Cardiac muscle cell (in vitro differentiated cells and primary cell): ENCODE data around the gene ELL. TPM values are rescaled to one million over a fixed set of nuclear protein-coding genes. Genes with fewer than 3 reads are reported as not detected.

Source experiments
- DNase-seq, 2 donors: peaks; one replicate each; pipeline versions ENCODE4 v3.0.0 to v3.0.0-alpha.2; 2010 to 2017; ENCODE audit warnings: low read depth in 1 of 2, low spot score in 1 of 2
- H3K27ac ChIP-seq: fragments of 200-600 bp; sonication (generic); 2 replicates; pipeline ENCODE4 v1.5.1; 2016
- H3K27me3 ChIP-seq: fragments of 200-600 bp; sonication (generic); 2 replicates; pipeline ENCODE4 v1.6.0; 2016; ENCODE audit warnings: control low read depth
- H3K36me3 ChIP-seq: fragments of 200-600 bp; sonication (generic); 2 replicates; pipeline ENCODE4 v1.5.1; 2016; ENCODE audit warnings: control low read depth
- H3K4me1 ChIP-seq: fragments of 200-600 bp; sonication (generic); 2 replicates; pipeline ENCODE4 v1.8.1; 2017; ENCODE audit warnings: low read depth, mild to moderate bottlenecking, mixed run types
- H3K4me3 ChIP-seq: fragments of 200-600 bp; sonication (generic); 2 replicates; pipeline ENCODE4 v1.5.1; 2016; ENCODE audit warnings: mild to moderate bottlenecking
- H3K9me3 ChIP-seq: fragments of 200-600 bp; sonication (generic); 2 replicates; pipeline ENCODE4 v1.5.1; 2017; ENCODE audit warnings: low read depth, mild to moderate bottlenecking, control low read depth
- CTCF ChIP-seq: IDR thresholded peaks from 2 replicates; pipeline ENCODE4 v1.5.1; 2012; ENCODE audit warnings: low read depth, mild to moderate bottlenecking, low read length
- polyA plus RNA-seq: library from polyadenylated mRNA; unstranded; fragments of >200 nt; fragmentation: Nextera tagmentation; extraction: Ambion mirVana; gene quantifications from 2 replicates; pipeline ENCODE4 v1.2.1, GENCODE V29; 2016
- total RNA-seq: library from RNA; depleted of rRNA; stranded (reverse); fragments of >200 nt; gene quantifications from 2 replicates; pipeline ENCODE4 v1.2.3, GENCODE V29; 2016

Gene ELL
- total and polyA plus RNA-seq, 2 experiments from 2014 or later = 14.8 to 20.7 TPM

- Histone ChIP-seq H3K36me3 (no peaks in the 10 kb centered on the region), H3K4me3 (peak within 1 kb of the TSS; percentile 43), H3K27ac (peak within 1 kb of the TSS; percentile 45), H3K27me3 (no peaks in the 10 kb centered on the region), H3K9me3 (no peaks in the 10 kb centered on the region), H3K4me1 (peaks cover 15% of the 10 kb centered on the region)
- peak; percentile 83 to 90 for DNase-seq
- TF ChIP-seq CTCF = no peak
These were observed 102.6 kb downstream of the ELL start, which contains the start of gene SSBP4 for GRCh38 chr19:18419195-18419698. Gene SSBP4, plus strand, starts transcription at chr19:18419398. Its CDS starts 251 bp downstream, at chr19:18419649.

GRCh38 chr19:18418483-18419194 lies 103.2 kb downstream of the ELL start:
- no peak for TF ChIP-seq CTCF
- Histone ChIP-seq H3K27ac (no peak overlapping the region), H3K9me3 (no peaks in the 10 kb centered on the region), H3K4me1 (peaks cover 13% of the 10 kb centered on the region), H3K27me3 (no peaks in the 10 kb centered on the region), H3K4me3 (peak overlapping the region; percentile 43), H3K36me3 (no peaks in the 10 kb centered on the region)
- DNase-seq = no peak

- DNase-seq = no peak
- Histone ChIP-seq H3K36me3 (no peaks in the 10 kb centered on the region), H3K9me3 (no peaks in the 10 kb centered on the region), H3K27ac (no peak overlapping the region), H3K27me3 (no peaks in the 10 kb centered on the region), H3K4me3 (peak overlapping the region; percentile 16), H3K4me1 (peaks cover 13% of the 10 kb centered on the region)
- TF ChIP-seq CTCF = no peak
These were observed 103.8 kb downstream of the ELL start for GRCh38 chr19:18418029-18418482.

- DNase-seq = peak; percentile 83 to 96
- Histone ChIP-seq H3K4me3 (peak overlapping the region; percentile 16), H3K27me3 (no peaks in the 10 kb centered on the region), H3K36me3 (no peaks in the 10 kb centered on the region), H3K9me3 (no peaks in the 10 kb centered on the region), H3K4me1 (peaks cover 13% of the 10 kb centered on the region), H3K27ac (peak overlapping the region; percentile 7)
- TF ChIP-seq CTCF = no peak
These were observed 104.4 kb downstream of the ELL start for GRCh38 chr19:18417250-18418028.

GRCh38 chr19:18416778-18417249 lies 105.1 kb downstream of the ELL start:
- H3K4me1 ChIP-seq = peaks cover 13% of the 10 kb centered on the region
- H3K9me3 ChIP-seq = no peaks in the 10 kb centered on the region
- peak; percentile 89 to 96 for DNase-seq
- H3K27me3 ChIP-seq = no peaks in the 10 kb centered on the region
- peak overlapping the region; percentile 16 for H3K4me3 ChIP-seq
- H3K27ac ChIP-seq = peak overlapping the region; percentile 41
- H3K36me3 ChIP-seq = no peaks in the 10 kb centered on the region
- TF ChIP-seq CTCF = no peak
